PFSK-1 (cell line): ENCODE measurements around the gene CHST11.

Experiments
- FOXP2 ChIP-seq: optimal IDR thresholded peaks from 2 replicates; pipeline ENCODE3; 2011; ENCODE audit warnings: borderline replicate concordance, control low read depth, inconsistent platforms; ENCODE audit not compliant: insufficient read depth; ENCODE audit errors: extremely low read length, extremely low read depth
- POLR2AphosphoS5 ChIP-seq: IDR thresholded peaks from 2 replicates; pipeline ENCODE4 v1.6.1; 2012; ENCODE audit warnings: low read depth, mild to moderate bottlenecking, control low read depth, low read length, moderate library complexity
- SIN3A ChIP-seq: IDR thresholded peaks from 2 replicates; pipeline ENCODE4 v1.6.1; 2012; ENCODE audit warnings: mild to moderate bottlenecking, low read length, moderate library complexity, borderline replicate concordance; ENCODE audit not compliant: insufficient read depth
- TAF1 ChIP-seq: IDR thresholded peaks from 2 replicates; pipeline ENCODE4 v1.6.1; 2012; ENCODE audit warnings: low read length, control low read depth, borderline replicate concordance; ENCODE audit not compliant: insufficient read depth
- TF ChIP-seq, protein P1 (sequence below), 2 experiments: IDR thresholded peaks; 2 replicates each; pipeline versions ENCODE4 v1.6.1 to v1.8.0; 2011 to 2012; ENCODE audit warnings: low read depth in 2 of 2, low read length in 2 of 2, control low read depth in 1 of 2, inconsistent platforms in 1 of 2, mild to moderate bottlenecking in 1 of 2, moderate library complexity in 1 of 2; ENCODE audit not compliant: insufficient read depth in 1 of 2

The CHST11 gene

DNA sequence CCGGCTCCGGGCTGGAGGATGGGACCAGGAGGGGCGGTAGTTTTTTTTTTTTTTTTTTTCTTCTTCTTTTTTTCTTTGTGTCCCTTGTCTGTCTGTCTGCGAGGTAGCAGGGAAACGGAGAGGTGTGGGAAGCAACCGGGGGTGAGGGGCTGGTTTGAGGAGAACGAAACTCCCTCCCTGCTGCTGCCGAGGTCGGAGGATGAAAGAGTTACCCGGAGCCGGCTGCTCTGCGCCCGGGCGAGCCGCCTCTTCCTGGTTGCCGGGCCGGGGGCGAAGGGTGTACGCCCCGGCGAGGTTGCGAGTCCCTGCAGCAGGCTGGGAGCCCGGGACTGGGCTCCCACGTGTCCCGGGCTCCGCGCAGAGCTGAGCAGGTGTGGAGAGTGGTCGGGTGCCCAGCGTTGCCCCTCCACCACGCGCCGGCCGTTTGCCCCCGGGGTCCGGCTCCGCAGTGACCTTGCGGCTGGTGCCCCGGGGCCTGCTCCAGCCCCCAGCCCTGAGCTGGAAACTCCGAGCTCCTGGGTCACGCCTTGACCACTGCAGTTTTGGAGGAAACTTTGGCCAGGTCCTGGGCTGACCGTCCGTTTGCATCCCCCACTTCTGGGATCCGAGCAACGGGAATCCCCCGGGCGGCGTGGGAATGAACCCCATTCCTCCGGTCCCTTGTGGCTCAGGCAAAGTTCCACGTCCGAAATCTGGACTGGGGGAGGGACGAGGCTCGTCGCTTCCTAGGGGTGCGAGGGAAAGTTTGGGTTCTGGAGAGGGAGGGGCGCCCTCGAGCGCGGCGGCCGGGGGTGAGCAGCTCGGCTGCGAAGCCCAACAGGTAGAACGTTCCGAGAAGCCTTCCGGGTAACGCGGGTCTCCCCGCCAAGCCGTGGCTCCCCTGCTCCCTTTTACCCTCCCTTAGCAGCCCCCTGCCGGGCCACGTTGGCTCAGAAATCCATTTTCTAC lies 1.3 kb downstream of the CHST11 start:
- TF ChIP-seq POLR2AphosphoS5 (no peak), FOXP2 (no peak), TAF1 (no peak), SIN3A (no peak)
- TF ChIP-seq, protein P1, sequence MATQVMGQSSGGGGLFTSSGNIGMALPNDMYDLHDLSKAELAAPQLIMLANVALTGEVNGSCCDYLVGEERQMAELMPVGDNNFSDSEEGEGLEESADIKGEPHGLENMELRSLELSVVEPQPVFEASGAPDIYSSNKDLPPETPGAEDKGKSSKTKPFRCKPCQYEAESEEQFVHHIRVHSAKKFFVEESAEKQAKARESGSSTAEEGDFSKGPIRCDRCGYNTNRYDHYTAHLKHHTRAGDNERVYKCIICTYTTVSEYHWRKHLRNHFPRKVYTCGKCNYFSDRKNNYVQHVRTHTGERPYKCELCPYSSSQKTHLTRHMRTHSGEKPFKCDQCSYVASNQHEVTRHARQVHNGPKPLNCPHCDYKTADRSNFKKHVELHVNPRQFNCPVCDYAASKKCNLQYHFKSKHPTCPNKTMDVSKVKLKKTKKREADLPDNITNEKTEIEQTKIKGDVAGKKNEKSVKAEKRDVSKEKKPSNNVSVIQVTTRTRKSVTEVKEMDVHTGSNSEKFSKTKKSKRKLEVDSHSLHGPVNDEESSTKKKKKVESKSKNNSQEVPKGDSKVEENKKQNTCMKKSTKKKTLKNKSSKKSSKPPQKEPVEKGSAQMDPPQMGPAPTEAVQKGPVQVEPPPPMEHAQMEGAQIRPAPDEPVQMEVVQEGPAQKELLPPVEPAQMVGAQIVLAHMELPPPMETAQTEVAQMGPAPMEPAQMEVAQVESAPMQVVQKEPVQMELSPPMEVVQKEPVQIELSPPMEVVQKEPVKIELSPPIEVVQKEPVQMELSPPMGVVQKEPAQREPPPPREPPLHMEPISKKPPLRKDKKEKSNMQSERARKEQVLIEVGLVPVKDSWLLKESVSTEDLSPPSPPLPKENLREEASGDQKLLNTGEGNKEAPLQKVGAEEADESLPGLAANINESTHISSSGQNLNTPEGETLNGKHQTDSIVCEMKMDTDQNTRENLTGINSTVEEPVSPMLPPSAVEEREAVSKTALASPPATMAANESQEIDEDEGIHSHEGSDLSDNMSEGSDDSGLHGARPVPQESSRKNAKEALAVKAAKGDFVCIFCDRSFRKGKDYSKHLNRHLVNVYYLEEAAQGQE (IDR thresholded peaks at IDR 0.05; ENCODE audit: insufficient read depth in 1 of 2, low read depth in 2 of 2, low read length in 2 of 2), result no peak

DNA sequence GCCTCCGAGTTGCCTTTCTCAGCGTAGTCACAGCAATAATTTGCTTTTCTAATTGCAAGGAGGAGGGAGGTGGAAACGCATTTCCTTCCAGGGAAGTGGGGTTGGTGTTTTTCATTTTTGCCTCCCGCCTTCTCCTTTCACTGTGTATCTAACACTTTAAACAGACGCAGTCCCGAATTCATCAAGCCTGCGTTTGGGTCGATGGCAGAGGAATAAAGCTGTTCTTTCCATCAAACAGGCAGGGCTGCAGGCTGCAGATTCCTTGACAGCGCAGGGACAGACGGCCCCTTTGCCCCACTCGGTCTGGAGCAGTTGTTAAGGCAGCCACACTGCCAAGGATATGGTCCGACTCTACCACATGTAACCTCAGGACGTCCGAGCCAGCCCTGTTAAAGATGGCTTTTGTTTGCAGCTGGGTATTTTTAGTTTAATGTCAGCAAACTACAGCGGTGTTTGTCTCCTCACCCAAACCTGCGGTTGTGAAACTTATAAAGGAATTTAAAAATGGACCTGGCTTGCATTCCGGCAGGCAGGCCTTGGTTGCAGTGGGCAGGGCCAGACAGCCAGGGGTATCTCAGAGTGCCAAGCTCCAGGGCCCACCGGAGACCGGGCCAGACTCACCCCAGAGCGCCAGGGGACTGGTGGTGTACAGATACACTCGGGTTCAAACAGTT lies 2.1 kb downstream of the CHST11 start:
- TF ChIP-seq TAF1, result no peak
- no peak for TF ChIP-seq POLR2AphosphoS5
- TF ChIP-seq, protein P1 (IDR thresholded peaks at IDR 0.05; ENCODE audit: insufficient read depth in 1 of 2, low read depth in 2 of 2, low read length in 2 of 2), result no peak
- no peak for TF ChIP-seq SIN3A
- TF ChIP-seq FOXP2, result no peak

DNA sequence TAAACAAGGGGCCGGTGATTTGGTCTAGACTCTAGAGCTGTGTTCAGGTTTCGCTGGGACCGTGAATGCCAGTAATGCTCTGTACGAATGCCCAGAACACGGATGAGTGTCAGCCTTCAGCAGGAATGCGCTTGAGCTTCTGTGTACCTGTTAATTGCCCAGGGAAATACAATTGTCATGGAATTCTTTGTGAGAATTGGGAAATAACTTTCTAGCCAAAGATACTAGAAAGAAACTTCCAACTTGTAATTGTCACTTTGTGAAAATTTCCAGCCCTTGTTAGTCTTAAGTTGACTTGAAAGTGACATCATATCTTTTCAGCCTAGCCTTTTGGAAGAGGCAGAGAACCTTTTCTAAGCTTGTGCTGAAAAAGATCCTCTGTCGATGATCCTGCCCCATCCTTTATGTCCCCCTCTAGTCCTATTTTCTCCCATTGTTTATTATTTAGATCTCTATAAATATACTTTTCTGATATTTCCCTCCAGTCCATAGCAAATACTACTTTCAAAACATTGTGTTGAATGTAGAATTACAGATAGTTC lies 2.7 kb downstream of the CHST11 start:
- TF ChIP-seq POLR2AphosphoS5, result no peak
- no peak for TF ChIP-seq SIN3A
- TF ChIP-seq TAF1, result no peak
- TF ChIP-seq FOXP2, result no peak
- TF ChIP-seq, protein P1 (IDR thresholded peaks at IDR 0.05; ENCODE audit: insufficient read depth in 1 of 2, low read depth in 2 of 2, low read length in 2 of 2), result no peak

DNA sequence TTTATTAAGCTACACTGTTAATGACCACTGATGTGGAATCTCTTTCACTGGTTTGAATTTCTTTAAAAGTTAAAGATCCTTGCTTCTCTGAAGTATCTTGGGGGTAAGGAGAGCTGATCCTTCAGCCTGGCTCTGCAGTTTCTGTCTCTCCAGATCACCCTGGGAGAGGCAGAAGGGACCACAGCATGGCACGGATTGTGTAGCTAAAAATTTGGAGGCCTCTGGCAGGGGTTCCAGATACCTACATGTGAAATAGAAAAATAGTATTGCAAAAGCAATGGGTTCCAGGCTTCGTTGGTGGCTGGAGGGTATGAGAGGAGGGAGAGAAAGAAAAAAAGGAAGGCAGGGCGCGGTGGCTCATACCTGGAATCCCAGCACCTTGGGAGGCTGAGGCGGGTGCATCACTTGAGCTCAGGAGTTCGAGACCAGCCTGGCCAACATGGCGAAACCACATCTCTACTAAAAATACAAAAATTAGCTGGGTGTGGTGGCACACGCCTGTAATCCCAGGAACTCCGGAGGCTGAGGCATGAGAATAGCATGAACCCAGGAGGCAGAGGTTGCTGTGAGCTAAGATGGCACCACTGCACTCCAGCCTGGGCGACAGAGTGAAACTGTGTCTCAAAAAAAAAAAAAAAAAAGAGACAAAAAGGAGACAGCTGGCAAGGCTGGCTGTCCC lies 3.4 kb downstream of the CHST11 start:
- TF ChIP-seq SIN3A, result no peak
- no peak for TF ChIP-seq POLR2AphosphoS5
- no peak for TF ChIP-seq FOXP2
- TF ChIP-seq, protein P1 (IDR thresholded peaks at IDR 0.05; ENCODE audit: insufficient read depth in 1 of 2, low read depth in 2 of 2, low read length in 2 of 2), result no peak
- TF ChIP-seq TAF1, result no peak
